Right kidney (tissue), 1 donor: Measurements from ENCODE around the gene DDAH1.

Experiments
- DNase-seq: peaks from one replicate; pipeline ENCODE4 v3.0.0-alpha.2; 2016

Gene DDAH1

GRCh38 chr1:85394130-85394529 is 70.8 kb downstream of the DDAH1 start:
- no peak for DNase-seq

- no peak for DNase-seq
Observed at GRCh38 chr1:85393490-85393889, 71.5 kb downstream of the DDAH1 start.

GRCh38 chr1:85388416-85388815 is 76.5 kb downstream of the DDAH1 start:
- no peak for DNase-seq

GRCh38 chr1:85387781-85388180 is 77.2 kb downstream of the DDAH1 start:
- DNase-seq: no peak

- DNase-seq: no peak
Observed at GRCh38 chr1:85386068-85386722, 78.8 kb downstream of the DDAH1 start.

- no peak for DNase-seq
Observed at GRCh38 chr1:85379203-85380136, 85.5 kb downstream of the DDAH1 start.

GRCh38 chr1:85378534-85378933 is 86.4 kb downstream of the DDAH1 start:
- no peak for DNase-seq

GRCh38 chr1:85376356-85376755 is 88.6 kb downstream of the DDAH1 start:
- DNase-seq: no peak

- DNase-seq: no peak
Observed at GRCh38 chr1:85375493-85375892, 89.5 kb downstream of the DDAH1 start.

GRCh38 chr1:85374160-85374559 is 90.8 kb downstream of the DDAH1 start:
- DNase-seq: no peak

- no peak for DNase-seq
Observed at GRCh38 chr1:85373378-85373708, 91.6 kb downstream of the DDAH1 start.

GRCh38 chr1:85372683-85373377 is 92.1 kb downstream of the DDAH1 start:
- no peak for DNase-seq

GRCh38 chr1:85371021-85371420 is 93.9 kb downstream of the DDAH1 start:
- DNase-seq: no peak

GRCh38 chr1:85368073-85368770 is 96.7 kb downstream of the DDAH1 start:
- no peak for DNase-seq

GRCh38 chr1:85366391-85367170 is 98.4 kb downstream of the DDAH1 start:
- no peak for DNase-seq

GRCh38 chr1:85365851-85366250 is 99.1 kb downstream of the DDAH1 start:
- no peak for DNase-seq

GRCh38 chr1:85363521-85363920 is 101.4 kb downstream of the DDAH1 start:
- DNase-seq: no peak

- no peak for DNase-seq
Observed at GRCh38 chr1:85363092-85363491, 101.9 kb downstream of the DDAH1 start.

- DNase-seq: no peak
Observed at GRCh38 chr1:85361606-85362296, 103.2 kb downstream of the DDAH1 start.

GRCh38 chr1:85360730-85361493 is 104.0 kb downstream of the DDAH1 start:
- no peak for DNase-seq
